ENCODE measurements around the gene RPL37A.

RPL37A gene

GRCh38 chr2:216465579-216466195, 33.0 kb upstream of the RPL37A start:
- no peak for DNase-seq (ENCODE audit: low spot score)
- TF ChIP-seq, protein P1, sequence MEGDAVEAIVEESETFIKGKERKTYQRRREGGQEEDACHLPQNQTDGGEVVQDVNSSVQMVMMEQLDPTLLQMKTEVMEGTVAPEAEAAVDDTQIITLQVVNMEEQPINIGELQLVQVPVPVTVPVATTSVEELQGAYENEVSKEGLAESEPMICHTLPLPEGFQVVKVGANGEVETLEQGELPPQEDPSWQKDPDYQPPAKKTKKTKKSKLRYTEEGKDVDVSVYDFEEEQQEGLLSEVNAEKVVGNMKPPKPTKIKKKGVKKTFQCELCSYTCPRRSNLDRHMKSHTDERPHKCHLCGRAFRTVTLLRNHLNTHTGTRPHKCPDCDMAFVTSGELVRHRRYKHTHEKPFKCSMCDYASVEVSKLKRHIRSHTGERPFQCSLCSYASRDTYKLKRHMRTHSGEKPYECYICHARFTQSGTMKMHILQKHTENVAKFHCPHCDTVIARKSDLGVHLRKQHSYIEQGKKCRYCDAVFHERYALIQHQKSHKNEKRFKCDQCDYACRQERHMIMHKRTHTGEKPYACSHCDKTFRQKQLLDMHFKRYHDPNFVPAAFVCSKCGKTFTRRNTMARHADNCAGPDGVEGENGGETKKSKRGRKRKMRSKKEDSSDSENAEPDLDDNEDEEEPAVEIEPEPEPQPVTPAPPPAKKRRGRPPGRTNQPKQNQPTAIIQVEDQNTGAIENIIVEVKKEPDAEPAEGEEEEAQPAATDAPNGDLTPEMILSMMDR (IDR thresholded peaks at IDR 0.05; ENCODE audit: extremely low read depth, missing control alignments), result no peak

DNA sequence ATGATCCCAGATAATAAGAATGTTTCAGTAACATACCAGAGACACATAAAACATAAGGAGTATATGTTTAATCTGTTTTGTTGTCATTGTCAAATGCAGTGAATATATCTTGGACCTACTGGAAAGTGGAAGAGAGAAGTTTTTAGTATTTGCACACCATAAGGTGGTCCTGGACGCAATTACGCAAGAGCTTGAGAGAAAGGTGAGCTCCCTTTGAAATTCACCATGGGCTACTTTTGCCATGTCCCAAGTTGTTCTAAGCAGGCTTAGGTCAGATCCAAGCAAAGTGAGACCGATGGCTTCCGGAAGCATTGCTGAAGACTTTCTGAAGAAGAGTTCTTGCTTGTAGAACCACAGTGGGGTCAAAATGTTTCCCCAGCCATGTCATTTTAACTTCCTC, 30.8 kb upstream of the RPL37A start:
- no peak for DNase-seq (ENCODE audit: low spot score)
- TF ChIP-seq, protein P1 (IDR thresholded peaks at IDR 0.05; ENCODE audit: extremely low read depth, missing control alignments), result no peak

- TF ChIP-seq, protein P1 (IDR thresholded peaks at IDR 0.05; ENCODE audit: extremely low read depth, missing control alignments), result no peak
- DNase-seq (ENCODE audit: low spot score), result no peak
Observed at GRCh38 chr2:216469661-216470060, 29.0 kb upstream of the RPL37A start.

GRCh38 chr2:216473187-216473586, 25.5 kb upstream of the RPL37A start:
- TF ChIP-seq, protein P1 (IDR thresholded peaks at IDR 0.05; ENCODE audit: extremely low read depth, missing control alignments), result no peak

DNA sequence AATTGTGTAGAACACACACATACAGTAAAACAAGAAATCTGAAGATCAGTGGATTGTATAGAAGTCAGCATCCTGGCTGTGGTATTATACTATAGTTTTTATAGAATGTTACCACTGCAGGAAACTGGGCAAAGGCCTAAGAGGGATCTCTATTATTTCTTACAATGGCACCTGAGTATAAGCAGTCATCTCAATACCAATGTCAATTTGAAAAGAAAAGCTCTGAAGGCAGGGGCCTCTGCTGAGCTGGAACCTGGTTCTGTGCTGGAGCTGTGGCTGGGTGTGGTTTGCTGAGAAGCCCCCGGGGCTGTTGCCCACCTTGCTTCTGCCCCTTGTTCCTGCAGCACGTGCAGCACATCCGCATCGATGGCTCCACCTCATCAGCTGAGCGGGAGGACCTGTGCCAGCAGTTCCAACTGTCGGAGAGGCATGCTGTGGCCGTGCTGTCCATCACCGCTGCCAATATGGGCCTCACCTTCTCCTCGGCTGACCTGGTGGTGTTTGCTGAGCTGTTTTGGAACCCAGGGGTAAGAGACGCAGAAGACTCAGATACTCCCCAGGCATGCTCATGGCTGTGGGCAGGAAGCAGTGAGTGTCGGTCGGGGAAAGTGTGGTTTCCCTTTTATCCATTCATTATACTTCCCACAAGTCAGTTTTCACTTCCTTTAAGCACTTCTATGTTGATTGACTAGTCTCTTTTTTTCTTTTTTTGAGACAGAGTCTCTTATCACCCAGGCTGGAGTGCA, 23.5 kb upstream of the RPL37A start:
- TF ChIP-seq, protein P1 (IDR thresholded peaks at IDR 0.05; ENCODE audit: extremely low read depth, missing control alignments), result no peak
- DNase-seq (ENCODE audit: low spot score), result peak; percentile 28

More at GRCh38 chr2:216473187-216473586, 25.5 kb upstream of the RPL37A start:
- DNase-seq (ENCODE audit: low spot score), result no peak

DNA sequence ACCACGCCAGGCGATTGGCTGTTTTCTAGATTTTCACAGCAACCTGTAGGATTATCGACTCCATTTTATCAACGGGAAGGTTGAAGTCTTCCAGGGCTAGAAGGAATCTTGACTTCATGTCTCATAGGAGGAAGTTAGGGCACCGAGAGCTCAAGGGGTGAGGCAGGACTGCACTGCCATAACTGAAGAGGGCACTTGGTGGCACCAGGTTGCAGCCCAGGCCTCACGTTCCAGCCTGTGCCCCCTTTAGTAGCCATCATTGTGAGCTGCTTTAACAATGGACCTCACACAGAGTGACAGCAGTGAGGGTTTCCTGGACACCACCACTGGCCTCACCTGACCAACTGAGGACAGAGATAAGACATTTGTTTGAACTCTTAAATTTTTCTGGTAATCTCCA, 22.9 kb upstream of the RPL37A start:
- DNase-seq (ENCODE audit: low spot score), result no peak
- TF ChIP-seq, protein P1 (IDR thresholded peaks at IDR 0.05; ENCODE audit: extremely low read depth, missing control alignments), result no peak

- DNase-seq (ENCODE audit: low spot score), result no peak
- TF ChIP-seq, protein P1 (IDR thresholded peaks at IDR 0.05; ENCODE audit: extremely low read depth, missing control alignments), result no peak
Observed at GRCh38 chr2:216477283-216478035, 21.2 kb upstream of the RPL37A start.

All from GM20000 (cell line).